ENCODE data around the gene SMIM28.
A peak's percentile ranks its signal among the peaks of the same experiment; 100 is the strongest.

SMIM28 gene

GRCh38 chr6:138374815-138375214 is 2.9 kb upstream of the SMIM28 start:
- no peak for DNase-seq

DNA sequence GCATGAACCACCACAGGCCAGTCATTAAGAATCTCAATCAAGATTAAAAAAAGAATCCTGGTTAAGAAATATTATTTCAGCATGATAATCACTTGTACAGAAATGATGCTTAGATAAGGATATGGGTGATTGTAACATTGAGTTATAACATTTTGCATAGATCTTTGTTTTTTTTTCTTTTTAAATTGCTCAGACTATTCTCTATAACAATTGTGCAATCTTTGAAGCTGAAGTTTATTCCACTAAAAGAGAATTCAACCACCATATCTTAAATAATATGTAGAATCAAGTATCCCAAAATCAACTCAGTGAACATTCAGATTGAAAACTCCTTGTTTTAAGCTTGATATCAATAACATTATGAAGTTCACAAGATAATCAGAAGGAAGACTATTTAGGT is 663 bp upstream of the SMIM28 start:
- DNase-seq, result no peak

GRCh38 chr6:138378463-138378862 is 758 bp downstream of the SMIM28 start:
- DNase-seq, result no peak

DNA sequence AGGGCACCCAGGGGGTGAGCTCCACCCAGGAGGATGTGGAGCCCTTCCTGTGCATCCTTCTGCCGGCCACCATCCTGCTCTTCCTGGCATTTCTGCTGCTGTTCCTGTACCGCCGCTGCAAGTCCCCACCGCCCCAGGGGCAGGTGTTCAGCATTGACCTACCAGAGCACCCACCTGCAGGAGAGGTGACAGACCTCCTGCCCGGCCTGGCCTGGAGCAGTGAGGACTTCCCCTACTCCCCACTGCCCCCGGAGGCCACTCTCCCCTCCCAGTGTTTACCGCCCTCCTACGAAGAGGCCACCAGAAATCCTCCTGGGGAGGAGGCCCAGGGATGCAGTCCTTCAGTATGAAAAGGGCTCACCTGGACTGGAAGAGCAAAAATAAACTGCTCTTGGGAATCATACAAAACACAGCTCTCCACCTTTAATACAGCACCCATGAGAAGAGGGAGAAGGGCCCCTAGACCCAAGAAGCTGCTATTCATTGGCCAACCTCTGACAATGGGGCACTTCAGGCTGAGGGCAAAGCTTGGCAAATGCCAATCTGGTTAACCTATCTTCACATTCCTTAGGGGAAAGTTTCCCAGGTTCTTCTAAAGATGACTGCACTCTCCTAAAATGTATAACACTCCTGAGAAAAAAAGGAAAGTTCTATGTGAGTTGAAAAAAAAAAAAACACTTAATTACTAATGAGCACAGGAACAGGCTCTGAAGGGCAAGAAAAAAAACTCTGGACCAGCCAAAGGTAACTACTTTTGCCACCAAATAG is 5.0 kb downstream of the SMIM28 start:
- DNase-seq, result no peak

- DNase-seq, result no peak
These were observed 6.1 kb downstream of the SMIM28 start for GRCh38 chr6:138383776-138384175.

GRCh38 chr6:138386897-138387296 is 9.2 kb downstream of the SMIM28 start:
- no peak for DNase-seq

DNA sequence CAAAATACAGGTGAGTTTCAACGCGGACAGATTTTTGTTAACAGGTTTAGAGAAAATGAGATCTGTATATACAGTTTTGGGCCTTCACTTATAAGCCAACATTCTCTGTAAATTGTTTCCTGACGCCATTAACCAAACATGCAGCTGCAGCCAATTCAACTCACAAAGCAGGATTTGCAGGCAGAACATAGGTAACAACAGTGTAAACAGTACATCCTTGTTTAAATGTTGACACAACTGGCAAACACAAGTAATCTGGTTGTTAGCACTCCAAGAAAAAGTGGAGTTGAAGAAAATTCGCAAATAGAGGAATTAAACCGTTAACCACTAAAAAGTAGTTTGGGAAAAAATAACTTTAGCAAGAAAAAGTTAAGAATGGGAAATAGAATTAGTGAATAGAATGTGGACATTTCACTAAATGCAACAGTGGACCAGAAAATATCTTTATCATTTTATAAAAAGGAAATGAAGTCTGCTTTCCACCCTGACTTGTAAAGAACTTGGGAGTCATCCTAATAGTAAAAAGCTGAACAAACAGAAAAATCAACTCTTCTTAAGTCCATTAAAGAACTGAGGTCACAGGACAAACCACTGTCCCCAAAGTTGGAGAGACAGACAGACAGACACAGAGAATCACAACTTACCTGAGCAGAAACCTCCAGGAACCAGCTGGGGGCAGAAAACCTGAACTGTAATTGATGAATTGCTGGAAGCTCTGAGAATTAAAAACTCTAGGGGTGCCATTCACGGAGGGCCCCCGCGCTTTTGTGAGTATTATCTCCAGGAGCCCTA is 10.1 kb downstream of the SMIM28 start:
- no peak for DNase-seq

DNA sequence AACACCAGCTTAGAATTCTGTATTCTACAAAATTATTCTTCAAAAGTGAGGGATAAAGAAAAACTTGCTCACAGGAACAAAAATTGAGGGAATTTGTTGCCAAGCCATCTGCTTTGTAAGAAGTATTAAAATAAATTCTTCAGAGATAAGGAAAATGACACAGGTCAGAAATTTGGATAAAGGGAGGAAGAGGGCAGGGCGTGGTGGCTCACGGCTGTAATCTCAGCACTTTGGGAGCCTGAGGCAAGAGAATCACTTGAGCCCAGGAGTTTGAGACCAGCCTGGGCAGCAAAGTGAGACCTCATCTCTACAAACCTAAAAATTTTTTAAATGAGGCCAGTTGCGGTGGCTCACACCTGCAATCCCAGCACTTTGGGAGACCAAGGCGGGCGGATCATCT is 11.8 kb downstream of the SMIM28 start:
- DNase-seq, result no peak

DNA sequence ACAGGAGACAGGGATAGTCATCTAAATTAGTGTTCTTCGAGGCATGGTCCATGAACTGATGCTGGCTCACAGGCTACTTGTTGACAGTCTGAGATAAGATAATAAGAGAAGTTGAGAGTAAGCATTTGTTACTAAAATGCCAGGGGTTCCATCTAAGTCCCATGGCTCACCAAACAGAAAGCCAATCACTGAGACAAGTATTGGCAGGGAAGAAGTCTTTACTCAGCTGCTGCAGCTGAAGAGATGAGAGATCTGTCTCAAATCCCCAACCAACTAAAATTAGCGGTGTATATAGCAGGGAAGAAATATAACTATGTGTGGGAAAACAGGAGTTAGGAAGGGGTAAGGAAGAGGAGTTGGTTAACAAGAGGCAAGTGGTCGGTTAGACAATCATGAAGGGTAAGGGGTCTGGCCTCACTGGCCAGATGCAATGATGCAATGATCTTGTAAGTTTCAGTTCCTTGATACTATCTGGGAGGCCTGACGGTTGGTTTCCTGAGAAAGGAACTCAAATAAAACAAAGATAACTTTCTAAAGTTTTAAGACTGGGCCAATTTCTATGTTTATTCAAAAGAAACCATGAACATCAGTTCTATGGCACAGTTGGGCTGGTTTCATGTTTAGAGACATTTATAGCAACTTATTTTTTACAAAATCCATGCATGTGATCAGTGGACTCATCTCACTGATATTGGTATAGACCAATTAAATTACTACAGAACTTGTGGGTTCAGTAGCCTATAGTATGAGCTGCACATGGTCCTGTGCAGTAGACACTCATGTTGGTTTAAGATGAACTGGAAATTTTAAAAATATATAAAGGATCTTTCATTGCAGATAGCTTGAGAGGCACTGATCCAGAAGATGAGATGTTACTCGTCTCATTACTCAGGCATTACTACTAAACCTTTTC is 16.4 kb downstream of the SMIM28 start:
- DNase-seq, result no peak

DNA sequence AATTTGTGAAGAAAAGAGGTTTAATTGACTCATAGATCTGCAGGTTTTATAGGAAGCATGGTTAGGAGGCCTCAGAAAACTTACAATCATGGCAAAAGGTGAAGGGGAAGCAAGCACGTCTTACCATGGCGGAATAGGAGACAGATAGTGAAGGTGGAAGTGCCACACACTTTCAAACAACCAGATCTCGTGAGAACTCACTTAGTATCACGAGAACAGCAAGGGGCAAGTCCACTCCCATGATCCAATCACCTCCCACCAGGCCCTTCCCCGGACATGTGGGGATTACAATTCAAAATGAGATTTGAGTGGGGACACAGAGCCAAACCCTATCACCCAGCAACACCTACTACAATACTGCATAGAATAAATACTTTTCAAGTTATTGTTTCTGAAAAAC is 19.0 kb downstream of the SMIM28 start:
- no peak for DNase-seq

GRCh38 chr6:138397128-138398122 is 19.7 kb downstream of the SMIM28 start:
- DNase-seq, result no peak

DNA sequence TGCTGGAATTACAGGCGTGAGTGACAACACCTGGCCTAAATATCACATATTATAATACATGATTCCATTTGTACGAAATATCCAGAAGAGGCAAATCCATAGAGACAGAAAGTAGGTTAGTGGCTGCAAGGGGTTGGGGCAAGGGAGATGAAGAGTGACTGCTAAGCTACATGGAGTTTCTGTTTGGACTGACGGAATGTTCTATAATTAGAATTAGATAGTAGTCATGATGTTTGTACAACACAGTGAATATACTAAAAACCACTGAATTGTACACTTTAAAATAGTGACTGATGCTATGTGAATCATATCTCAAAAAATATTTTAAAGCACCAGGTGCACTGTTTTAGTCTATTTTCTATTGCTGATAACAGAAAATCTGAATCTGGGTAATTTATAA is 22.6 kb downstream of the SMIM28 start:
- no peak for DNase-seq

GRCh38 chr6:138401960-138402837 is 24.5 kb downstream of the SMIM28 start:
- DNase-seq, result no peak

- no peak for DNase-seq
These were observed 25.1 kb downstream of the SMIM28 start for GRCh38 chr6:138402838-138403187.

DNA sequence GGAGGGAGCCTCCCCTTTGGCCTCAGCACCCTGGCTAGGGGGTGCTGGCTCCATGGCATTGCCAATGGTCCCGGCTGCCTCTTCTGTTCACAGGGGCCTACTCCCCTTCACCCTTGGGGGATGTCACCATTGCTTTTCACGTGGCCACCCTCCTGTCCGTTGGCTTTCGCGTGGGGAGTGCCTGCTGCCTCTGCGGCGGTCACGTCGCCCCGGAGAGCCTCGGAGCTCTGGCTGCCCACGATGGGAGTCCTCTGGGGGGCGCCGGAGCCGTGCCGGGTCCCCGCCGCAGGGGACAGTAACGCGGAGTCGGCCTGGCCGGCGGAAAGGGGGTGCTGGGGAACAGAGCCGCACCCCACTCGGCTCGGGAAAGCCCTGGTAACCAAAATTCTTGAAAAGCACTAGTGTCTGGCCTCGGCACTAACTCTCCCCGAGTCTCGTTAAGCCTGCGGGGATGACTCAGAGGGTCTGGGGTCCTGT is 25.7 kb downstream of the SMIM28 start:
- DNase-seq, result peak; percentile 37

GRCh38 chr6:138403801-138404665 is 26.3 kb downstream of the SMIM28 start, which contains the start of gene HEBP2:
Gene HEBP2 (plus strand): TSS chr6:138404223. CDS start chr6:138404496, 273 bp downstream.
- DNase-seq, result peak; percentile 89

GRCh38 chr6:138404666-138405337 is 27.1 kb downstream of the SMIM28 start:
- peak; percentile 22 for DNase-seq

DNA sequence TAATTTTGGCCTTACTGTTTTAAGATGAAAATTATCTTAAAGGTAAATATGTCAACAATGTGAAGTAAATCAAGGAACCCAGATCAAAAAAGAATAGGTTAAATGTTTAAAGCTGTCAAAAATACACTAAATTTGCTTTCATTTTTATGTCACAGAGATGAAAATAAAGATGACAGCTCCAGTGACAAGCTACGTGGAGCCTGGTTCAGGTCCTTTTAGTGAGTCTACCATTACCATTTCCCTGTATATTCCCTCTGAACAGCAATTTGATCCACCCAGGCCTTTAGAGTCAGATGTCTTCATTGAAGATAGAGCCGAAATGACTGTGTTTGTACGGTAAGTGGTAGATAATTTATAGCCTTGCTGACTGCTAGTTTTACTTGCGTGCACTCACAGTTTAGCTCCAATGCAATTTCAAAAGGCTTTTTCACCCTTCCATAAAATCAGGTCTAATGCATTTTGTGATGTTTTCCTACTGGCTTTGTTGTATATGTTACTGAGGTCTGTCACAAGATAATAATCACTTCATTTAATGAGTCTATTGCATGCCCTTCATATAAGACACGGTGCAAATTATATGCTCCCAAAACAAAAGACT is 28.2 kb downstream of the SMIM28 start:
- DNase-seq, result no peak

DNA sequence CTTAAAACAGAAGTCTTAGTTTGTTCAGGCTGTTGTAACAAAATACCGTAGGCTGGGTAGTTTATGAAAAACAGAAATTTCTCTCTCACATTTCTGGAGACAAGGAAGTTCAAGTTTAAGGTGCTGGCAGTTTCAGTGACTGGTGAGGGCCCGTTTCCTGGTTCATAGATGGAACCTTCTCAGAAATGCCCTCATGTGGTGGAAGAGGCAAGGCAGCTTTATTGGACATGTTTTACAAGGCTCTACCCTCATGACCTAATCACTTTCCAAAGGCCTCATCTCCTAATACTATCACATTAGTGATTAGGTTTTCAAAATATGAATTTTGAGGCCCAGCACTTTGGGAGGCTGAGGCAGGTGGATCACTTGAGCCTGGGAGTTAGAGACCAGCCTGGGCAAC is 28.7 kb downstream of the SMIM28 start:
- DNase-seq, result no peak

All from effector CD8-positive, alpha-beta T cell (primary cell).